Measurements from ENCODE around the gene KCNA1.

- no peak for TF ChIP-seq EZH2 (optimal IDR thresholded peaks at IDR 0.05; ENCODE audit: low read depth, low read length)
- TF ChIP-seq, protein P1, sequence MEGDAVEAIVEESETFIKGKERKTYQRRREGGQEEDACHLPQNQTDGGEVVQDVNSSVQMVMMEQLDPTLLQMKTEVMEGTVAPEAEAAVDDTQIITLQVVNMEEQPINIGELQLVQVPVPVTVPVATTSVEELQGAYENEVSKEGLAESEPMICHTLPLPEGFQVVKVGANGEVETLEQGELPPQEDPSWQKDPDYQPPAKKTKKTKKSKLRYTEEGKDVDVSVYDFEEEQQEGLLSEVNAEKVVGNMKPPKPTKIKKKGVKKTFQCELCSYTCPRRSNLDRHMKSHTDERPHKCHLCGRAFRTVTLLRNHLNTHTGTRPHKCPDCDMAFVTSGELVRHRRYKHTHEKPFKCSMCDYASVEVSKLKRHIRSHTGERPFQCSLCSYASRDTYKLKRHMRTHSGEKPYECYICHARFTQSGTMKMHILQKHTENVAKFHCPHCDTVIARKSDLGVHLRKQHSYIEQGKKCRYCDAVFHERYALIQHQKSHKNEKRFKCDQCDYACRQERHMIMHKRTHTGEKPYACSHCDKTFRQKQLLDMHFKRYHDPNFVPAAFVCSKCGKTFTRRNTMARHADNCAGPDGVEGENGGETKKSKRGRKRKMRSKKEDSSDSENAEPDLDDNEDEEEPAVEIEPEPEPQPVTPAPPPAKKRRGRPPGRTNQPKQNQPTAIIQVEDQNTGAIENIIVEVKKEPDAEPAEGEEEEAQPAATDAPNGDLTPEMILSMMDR (IDR thresholded peaks at IDR 0.05; ENCODE audit: low read length): no peak
- no peak for TF ChIP-seq EZH2phosphoT487 (IDR thresholded peaks at IDR 0.05; ENCODE audit: low read length)
Measured at GRCh38 chr12:4905316-4905715, 4.4 kb upstream of the KCNA1 start.
